Mesothelial cell of epicardium (in vitro differentiated cells): ENCODE data around the gene KRT10. TPM values are rescaled to one million over a fixed set of nuclear protein-coding genes. Genes with fewer than 3 reads are reported as not detected.

Experiments used
- DNase-seq, 2 experiments: peaks; one replicate each; pipeline ENCODE4 v3.0.0; 2021; ENCODE audit warnings: low spot score in 2 of 2; ENCODE audit not compliant: unreplicated experiment in 2 of 2
- H3K27ac Mint-ChIP-seq: 2 replicates; pipeline ENCODE4 v1.8.0; 2021; ENCODE audit warnings: mixed read lengths
- H3K27me3 Mint-ChIP-seq: 2 replicates; pipeline ENCODE4 v1.8.0; 2021; ENCODE audit warnings: low read depth, mixed read lengths
- H3K36me3 Mint-ChIP-seq: 2 replicates; pipeline ENCODE4 v1.8.0; 2021; ENCODE audit warnings: mixed read lengths
- H3K4me1 Mint-ChIP-seq: 2 replicates; pipeline ENCODE4 v1.8.0; 2021; ENCODE audit warnings: mixed read lengths
- H3K4me3 Mint-ChIP-seq: 2 replicates; pipeline ENCODE4 v1.8.0; 2021; ENCODE audit warnings: mild to moderate bottlenecking, moderate library complexity, mixed read lengths
- H3K9me3 Mint-ChIP-seq: 2 replicates; pipeline ENCODE4 v1.8.0; 2021; ENCODE audit warnings: mixed read lengths
- CTCF ChIP-seq: fragments of 200-600 bp; sonication (generic); IDR thresholded peaks from one replicate; pipeline ENCODE4 v1.5.0; 2021; ENCODE audit warnings: antibody characterized with exemption; ENCODE audit not compliant: unreplicated experiment
- total RNA-seq: library from RNA; stranded (reverse); gene quantifications from 3 replicates; pipeline ENCODE4 v1.2.1, GENCODE V29; 2021

KRT10 gene
- total RNA-seq, 1 donor from 2014 or later: 39.5 TPM

GRCh38 chr17:40850293-40850972 is 28.0 kb upstream of the KRT10 start:
- no peak for TF ChIP-seq CTCF
- Mint-ChIP-seq H3K27ac (no peak overlapping the region), H3K4me1 (peaks cover 11% of the 10 kb centered on the region), H3K4me3 (no peak overlapping the region), H3K27me3 (peaks cover 6% of the 10 kb centered on the region), H3K9me3 (no peaks in the 10 kb centered on the region), H3K36me3 (no peaks in the 10 kb centered on the region)
- no peak for DNase-seq

DNA sequence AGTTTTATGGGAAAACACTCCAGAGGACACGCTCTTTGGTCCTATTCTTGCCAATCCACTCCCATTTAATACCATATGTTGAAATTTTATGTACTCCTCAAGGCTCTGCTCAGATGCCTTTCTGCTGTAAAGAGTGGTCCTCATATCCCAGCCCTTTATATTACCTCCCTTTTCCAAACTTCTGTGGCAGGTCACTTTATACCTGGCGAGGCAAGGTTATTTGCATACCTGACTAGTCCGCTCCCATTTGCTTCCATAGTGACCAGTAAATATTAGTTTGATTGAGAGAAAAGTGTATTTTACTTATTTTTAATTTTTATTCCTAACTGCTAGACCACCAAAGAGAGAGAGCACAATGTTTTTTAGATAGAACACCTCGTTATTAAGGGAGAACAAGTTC is 27.3 kb upstream of the KRT10 start:
- Mint-ChIP-seq H3K27ac (no peak overlapping the region), H3K4me3 (no peak overlapping the region), H3K27me3 (peaks cover 13% of the 10 kb centered on the region), H3K4me1 (peaks cover 11% of the 10 kb centered on the region), H3K9me3 (no peaks in the 10 kb centered on the region), H3K36me3 (no peaks in the 10 kb centered on the region)
- no peak for DNase-seq
- no peak for TF ChIP-seq CTCF

DNA sequence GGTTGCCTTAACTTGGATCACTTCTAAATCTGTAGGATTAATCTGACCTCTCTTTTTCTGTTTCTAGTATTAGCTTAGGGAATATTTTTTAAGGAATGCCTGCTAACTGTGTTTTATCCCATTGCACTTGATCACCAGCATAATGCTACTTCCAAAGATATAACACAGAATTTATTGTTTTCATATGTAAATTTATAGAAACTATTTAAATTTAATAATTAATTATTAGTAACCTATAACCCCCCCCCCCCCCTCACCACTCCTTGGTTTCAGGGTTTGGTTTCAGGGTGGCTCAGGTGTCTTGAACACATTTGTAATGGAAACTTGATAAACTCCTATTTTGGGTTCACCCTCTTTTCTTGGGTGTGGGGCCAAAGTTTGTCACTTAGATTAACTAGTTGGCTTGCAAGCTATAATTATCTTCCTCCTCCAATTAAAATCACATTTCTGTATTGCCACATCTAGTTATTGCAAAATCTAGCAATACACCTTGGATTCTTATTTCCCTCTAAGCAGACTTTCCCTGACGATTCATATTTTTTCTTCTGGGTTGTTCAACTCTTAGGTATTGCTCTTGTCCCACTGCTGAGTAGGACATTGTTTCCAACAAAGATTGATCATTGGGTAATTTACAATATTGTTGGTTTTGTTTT is 26.3 kb upstream of the KRT10 start:
- H3K27ac Mint-ChIP-seq: no peak overlapping the region
- H3K4me3 Mint-ChIP-seq: no peak overlapping the region
- DNase-seq: no peak
- H3K36me3 Mint-ChIP-seq: no peaks in the 10 kb centered on the region
- no peaks in the 10 kb centered on the region for H3K9me3 Mint-ChIP-seq
- TF ChIP-seq CTCF: no peak
- H3K4me1 Mint-ChIP-seq: peaks cover 6% of the 10 kb centered on the region
- H3K27me3 Mint-ChIP-seq: peaks cover 20% of the 10 kb centered on the region

DNA sequence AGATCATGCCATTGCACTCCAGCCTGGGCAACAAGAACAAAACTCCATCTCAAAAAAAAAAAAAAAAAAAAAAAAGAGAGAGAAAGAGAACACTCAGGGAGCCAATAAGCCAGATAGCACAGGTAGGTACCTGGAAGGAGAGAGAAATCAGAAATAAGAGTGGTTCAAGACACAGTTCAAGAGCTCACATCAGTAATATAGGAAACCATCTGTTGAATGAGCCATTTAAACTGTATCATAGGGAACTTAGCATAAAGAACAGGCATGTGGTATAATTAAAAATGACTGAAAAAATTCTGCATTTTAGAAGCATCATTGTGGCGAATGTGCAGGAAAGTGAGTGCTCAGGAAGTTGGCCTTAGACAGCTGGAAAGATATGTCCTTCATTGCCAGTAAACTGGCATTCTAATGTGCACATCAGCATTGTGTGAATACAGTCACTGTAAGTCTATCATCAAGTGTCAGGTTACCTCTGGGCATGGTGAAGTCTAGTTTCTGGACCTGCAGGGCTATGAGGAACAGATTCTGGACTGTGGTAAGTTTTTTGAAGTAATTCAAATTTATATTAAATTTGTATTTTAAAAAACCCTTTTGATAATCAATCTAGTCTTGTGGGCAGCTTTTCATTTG is 24.2 kb upstream of the KRT10 start:
- H3K9me3 Mint-ChIP-seq: no peaks in the 10 kb centered on the region
- no peak for DNase-seq
- H3K27ac Mint-ChIP-seq: no peak overlapping the region
- no peaks in the 10 kb centered on the region for H3K36me3 Mint-ChIP-seq
- peaks cover 2% of the 10 kb centered on the region for H3K4me1 Mint-ChIP-seq
- H3K27me3 Mint-ChIP-seq: peaks cover 30% of the 10 kb centered on the region
- no peak overlapping the region for H3K4me3 Mint-ChIP-seq
- TF ChIP-seq CTCF: no peak

DNA sequence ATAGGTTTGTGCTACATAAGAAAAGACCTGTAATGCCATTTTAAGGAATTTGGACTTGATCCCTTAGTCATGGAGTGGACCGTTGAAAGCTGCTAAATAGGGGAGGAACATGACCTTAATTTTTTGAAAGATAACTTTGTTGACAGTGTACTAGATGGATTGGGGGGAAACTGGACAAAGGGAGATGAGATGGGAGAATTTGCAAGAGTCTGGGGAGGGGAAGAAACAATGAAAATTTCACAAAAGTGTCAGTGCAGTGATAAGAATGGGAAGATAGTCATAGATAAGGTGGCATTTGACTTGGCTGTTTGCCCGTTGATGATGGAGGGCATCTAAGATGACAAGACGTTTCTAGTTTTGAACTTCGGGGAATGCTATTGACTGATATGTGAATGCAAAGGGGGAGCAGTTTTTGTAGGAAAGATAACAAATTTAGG is 22.3 kb upstream of the KRT10 start:
- Mint-ChIP-seq H3K4me1 (peaks cover 6% of the 10 kb centered on the region), H3K27ac (no peak overlapping the region), H3K4me3 (no peak overlapping the region), H3K27me3 (peaks cover 44% of the 10 kb centered on the region), H3K36me3 (no peaks in the 10 kb centered on the region), H3K9me3 (no peaks in the 10 kb centered on the region)
- no peak for DNase-seq
- no peak for TF ChIP-seq CTCF
